HepG2 (cell line): ENCODE results near the gene C2orf49. TPM values are rescaled to one million over a fixed set of nuclear protein-coding genes. Genes with fewer than 3 reads are reported as not detected.

Experiments used
- FOXM1 ChIP-seq: sonication (generic); formaldehyde crosslinking; IDR thresholded peaks from 2 replicates; pipeline ENCODE4 v1.5.0; 2020; ENCODE audit warnings: missing genetic modification reagents
- GATAD1 ChIP-seq: IDR thresholded peaks from 2 replicates; pipeline ENCODE4 v1.6.1; 2016; ENCODE audit warnings: missing genetic modification reagents, missing compliant biosample characterization
- KLF15 ChIP-seq: sonication (generic); formaldehyde crosslinking; IDR thresholded peaks from 2 replicates; pipeline ENCODE4 v1.8.1; 2023; ENCODE audit warnings: borderline replicate concordance, mild to moderate bottlenecking, inconsistent platforms, missing genetic modification reagents, mixed read lengths
- MAFK ChIP-seq, 2 experiments: IDR thresholded peaks in 1 of 2; conservative IDR thresholded peaks in 1 of 2; 2 replicates each; pipeline ENCODE4 v1.6.1; 2011; ENCODE audit warnings: improper control_type of control experiment in 2 of 2, low read length in 2 of 2
- NBN ChIP-seq: fragments of 450-650 bp; conservative IDR thresholded peaks from 2 replicates; pipeline ENCODE4 v1.6.1; 2017
- RBM39 ChIP-seq: fragments of 200-400 bp; formaldehyde crosslinking; IDR thresholded peaks from one replicate; pipeline ENCODE4 v1.6.1; 2018; ENCODE audit warnings: antibody characterized with exemption, mild to moderate bottlenecking, low read depth, low read length; ENCODE audit not compliant: poor library complexity, severe bottlenecking
- TOPORS ChIP-seq: sonication (generic); formaldehyde crosslinking; IDR thresholded peaks from 2 replicates; pipeline ENCODE4 v1.8.0; 2023; ENCODE audit warnings: mild to moderate bottlenecking, missing genetic modification reagents
- ZBTB38 ChIP-seq: sonication (generic); formaldehyde crosslinking; IDR thresholded peaks from 2 replicates; pipeline ENCODE4 v1.5.1; 2020; ENCODE audit warnings: mild to moderate bottlenecking, missing genetic modification reagents
- ZBTB8A ChIP-seq: sonication (generic); formaldehyde crosslinking; IDR thresholded peaks from 2 replicates; pipeline ENCODE4 v1.4.0; 2020; ENCODE audit warnings: mild to moderate bottlenecking, low read depth, missing genetic modification reagents, borderline replicate concordance
- ZNF12 ChIP-seq: sonication (generic); formaldehyde crosslinking; IDR thresholded peaks from 2 replicates; pipeline ENCODE4 v1.5.0; 2020; ENCODE audit warnings: missing genetic modification reagents
- ZNF136 ChIP-seq: sonication (generic); formaldehyde crosslinking; IDR thresholded peaks from 2 replicates; pipeline ENCODE4 v1.8.1; 2022; ENCODE audit warnings: low read depth, mild to moderate bottlenecking, moderate library complexity, missing genetic modification reagents
- ZNF547 ChIP-seq: sonication (generic); formaldehyde crosslinking; IDR thresholded peaks from 2 replicates; pipeline ENCODE4 v1.5.1; 2020; ENCODE audit warnings: mild to moderate bottlenecking, missing genetic modification reagents
- ZNF563 ChIP-seq: sonication (generic); formaldehyde crosslinking; IDR thresholded peaks from 2 replicates; pipeline ENCODE4 v1.8.0; 2022; ENCODE audit warnings: mild to moderate bottlenecking, moderate library complexity, missing genetic modification reagents
- ZNF703 ChIP-seq: sonication (generic); formaldehyde crosslinking; IDR thresholded peaks from 2 replicates; pipeline ENCODE4 v1.5.1; 2020; ENCODE audit warnings: missing genetic modification reagents, mild to moderate bottlenecking, moderate library complexity, borderline replicate concordance
- ZNF772 ChIP-seq: sonication (generic); formaldehyde crosslinking; IDR thresholded peaks from 2 replicates; pipeline ENCODE4 v1.5.0; 2020; ENCODE audit warnings: mild to moderate bottlenecking, missing genetic modification reagents
- ZSCAN21 ChIP-seq: sonication (generic); formaldehyde crosslinking; IDR thresholded peaks from 2 replicates; pipeline ENCODE4 v1.8.0; 2022; ENCODE audit warnings: mild to moderate bottlenecking, missing genetic modification reagents, moderate library complexity, borderline replicate concordance
- ZSCAN31 ChIP-seq: sonication (generic); formaldehyde crosslinking; IDR thresholded peaks from 2 replicates; pipeline ENCODE4 v1.5.0; 2020; ENCODE audit warnings: low read depth, mild to moderate bottlenecking, missing genetic modification reagents
- polyA plus RNA-seq, 8 experiments: library from polyadenylated mRNA; depleted of rRNA in 3 of 8; stranded (reverse) in 7 of 8; unstranded in 1 of 8; fragments of >200 nt; fragmentation: Illumina TruSeq in 4 of 8; extraction: Trizol in 4 of 8; gene quantifications; 2 replicates each; pipeline versions ENCODE4 v1.2.1 to v1.2.3, GENCODE V29; 2011 to 2016; ENCODE audit warnings: low read depth in 4 of 8, missing spikeins in 1 of 8, mixed read lengths in 1 of 8; ENCODE audit not compliant: insufficient read depth in 1 of 8
- total RNA-seq, 5 experiments: library from RNA; depleted of rRNA; stranded (reverse); fragments of >200 nt; fragmentation: Illumina TruSeq; extraction: Trizol; gene quantifications; 2 replicates each; pipeline ENCODE4 v1.2.3, GENCODE V29; 2016; ENCODE audit warnings: low read depth in 1 of 5
- TF ChIP-seq, protein P1 (sequence below): sonication (generic); formaldehyde crosslinking; IDR thresholded peaks from 2 replicates; pipeline ENCODE4 v1.4.0; 2020; ENCODE audit warnings: missing genetic modification reagents
- TF ChIP-seq, protein P2 (sequence below): sonication (generic); formaldehyde crosslinking; IDR thresholded peaks from 2 replicates; pipeline ENCODE4; 2020; ENCODE audit warnings: missing genetic modification reagents, mild to moderate bottlenecking, borderline replicate concordance
- TF ChIP-seq, protein P3 (sequence below): conservative IDR thresholded peaks from 2 replicates; pipeline ENCODE4 v1.6.1; 2018; ENCODE audit warnings: missing genetic modification reagents
- TF ChIP-seq, protein P4 (sequence below): sonication (generic); formaldehyde crosslinking; IDR thresholded peaks from 2 replicates; pipeline ENCODE4 v1.8.0; 2022; ENCODE audit warnings: missing genetic modification reagents, mild to moderate bottlenecking, borderline replicate concordance

Gene C2orf49
- total and polyA plus RNA-seq, 2 of the 13 experiments (the other 11 are each of a cell fraction or from before 2014, with no cell fraction given), result 24.7 to 28.8 TPM

DNA sequence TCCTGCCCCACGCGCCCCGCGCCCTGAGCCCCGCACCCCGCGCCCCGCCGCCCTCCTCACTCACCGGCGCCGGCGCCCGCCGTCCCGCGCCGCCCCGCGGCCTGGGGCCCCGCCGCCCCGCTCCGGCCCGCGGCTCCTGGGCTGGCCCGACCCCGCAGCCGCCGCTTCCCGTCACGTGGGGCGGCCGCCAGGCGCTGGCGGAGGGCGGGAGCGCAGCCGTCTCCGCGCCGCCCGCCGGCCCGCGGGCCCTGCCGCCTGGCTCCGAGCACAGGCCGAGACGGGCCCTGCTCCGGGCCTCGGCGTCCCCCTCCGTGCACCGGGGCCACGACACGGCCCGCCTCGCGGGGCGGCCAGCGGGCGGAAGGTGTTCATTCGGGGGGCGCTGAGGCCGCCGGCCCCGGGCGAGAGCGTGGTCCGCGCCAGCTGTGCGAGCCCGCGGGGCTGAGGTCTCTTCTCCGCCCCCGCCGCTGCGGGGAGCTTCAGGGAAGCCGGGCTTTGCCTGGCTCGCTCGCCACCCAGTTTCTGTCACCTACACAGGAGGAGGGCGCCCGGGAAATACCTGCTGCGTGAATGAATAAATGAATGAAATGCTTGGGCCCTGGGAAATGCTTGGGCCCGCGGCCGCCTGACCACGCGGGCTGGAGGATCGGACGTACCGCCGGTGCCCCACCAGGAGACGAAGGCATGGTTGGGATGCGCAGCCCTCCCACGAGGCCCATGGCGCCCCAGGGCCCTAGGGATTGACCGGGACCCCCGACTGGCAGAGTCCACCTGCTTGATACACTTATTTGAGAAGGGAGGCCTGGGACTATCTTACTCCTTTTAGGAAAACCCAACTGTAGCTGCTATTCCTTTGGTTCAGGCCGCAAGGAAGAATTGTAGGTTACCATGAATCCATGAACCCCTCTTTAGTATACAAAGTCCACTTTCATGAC lies 7.5 kb upstream of the C2orf49 start, which contains the start of gene TGFBRAP1 (continued):
- TF ChIP-seq NBN (no peak), ZNF703 (CRISPR knock-in tag) (peak; percentile 49; the same call in 1 of the 2 replicates), MAFK (conservative IDR thresholded peaks at IDR 0.05 in 1 of 2, IDR thresholded peaks at IDR 0.05 in 1 of 2; ENCODE audit: low read length in 2 of 2) (no peak), ZBTB8A (CRISPR knock-in tag) (peak; percentile 75; the same call in 1 of the 2 replicates), FOXM1 (CRISPR knock-in tag) (no peak), KLF15 (CRISPR knock-in tag) (peak; percentile 88; the same call in 1 of the 2 replicates), ZSCAN31 (CRISPR knock-in tag) (0 out of 2 replicates have a peak, but pooled peaks have one; percentile 22), ZBTB38 (CRISPR knock-in tag) (peak; percentile 46; the same call in 1 of the 2 replicates), ZNF12 (CRISPR knock-in tag) (no peak), ZNF547 (CRISPR knock-in tag) (peak; percentile 85), ZSCAN21 (CRISPR knock-in tag) (peak; percentile 48), GATAD1 (peak; percentile 43; the same call in 1 of the 2 replicates), ZNF563 (CRISPR knock-in tag) (peak; percentile 94), RBM39 (peak; percentile 89), TOPORS (CRISPR knock-in tag) (peak; percentile 61; the same call in 1 of the 2 replicates), ZNF136 (CRISPR knock-in tag) (no peak), ZNF772 (peak; percentile 29; the same call in 1 of the 2 replicates)
- TF ChIP-seq, protein P1, sequence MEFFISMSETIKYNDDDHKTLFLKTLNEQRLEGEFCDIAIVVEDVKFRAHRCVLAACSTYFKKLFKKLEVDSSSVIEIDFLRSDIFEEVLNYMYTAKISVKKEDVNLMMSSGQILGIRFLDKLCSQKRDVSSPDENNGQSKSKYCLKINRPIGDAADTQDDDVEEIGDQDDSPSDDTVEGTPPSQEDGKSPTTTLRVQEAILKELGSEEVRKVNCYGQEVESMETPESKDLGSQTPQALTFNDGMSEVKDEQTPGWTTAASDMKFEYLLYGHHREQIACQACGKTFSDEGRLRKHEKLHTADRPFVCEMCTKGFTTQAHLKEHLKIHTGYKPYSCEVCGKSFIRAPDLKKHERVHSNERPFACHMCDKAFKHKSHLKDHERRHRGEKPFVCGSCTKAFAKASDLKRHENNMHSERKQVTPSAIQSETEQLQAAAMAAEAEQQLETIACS (CRISPR knock-in tag), result peak; percentile 49; the same call in 1 of the 2 replicates
- TF ChIP-seq, protein P2, sequence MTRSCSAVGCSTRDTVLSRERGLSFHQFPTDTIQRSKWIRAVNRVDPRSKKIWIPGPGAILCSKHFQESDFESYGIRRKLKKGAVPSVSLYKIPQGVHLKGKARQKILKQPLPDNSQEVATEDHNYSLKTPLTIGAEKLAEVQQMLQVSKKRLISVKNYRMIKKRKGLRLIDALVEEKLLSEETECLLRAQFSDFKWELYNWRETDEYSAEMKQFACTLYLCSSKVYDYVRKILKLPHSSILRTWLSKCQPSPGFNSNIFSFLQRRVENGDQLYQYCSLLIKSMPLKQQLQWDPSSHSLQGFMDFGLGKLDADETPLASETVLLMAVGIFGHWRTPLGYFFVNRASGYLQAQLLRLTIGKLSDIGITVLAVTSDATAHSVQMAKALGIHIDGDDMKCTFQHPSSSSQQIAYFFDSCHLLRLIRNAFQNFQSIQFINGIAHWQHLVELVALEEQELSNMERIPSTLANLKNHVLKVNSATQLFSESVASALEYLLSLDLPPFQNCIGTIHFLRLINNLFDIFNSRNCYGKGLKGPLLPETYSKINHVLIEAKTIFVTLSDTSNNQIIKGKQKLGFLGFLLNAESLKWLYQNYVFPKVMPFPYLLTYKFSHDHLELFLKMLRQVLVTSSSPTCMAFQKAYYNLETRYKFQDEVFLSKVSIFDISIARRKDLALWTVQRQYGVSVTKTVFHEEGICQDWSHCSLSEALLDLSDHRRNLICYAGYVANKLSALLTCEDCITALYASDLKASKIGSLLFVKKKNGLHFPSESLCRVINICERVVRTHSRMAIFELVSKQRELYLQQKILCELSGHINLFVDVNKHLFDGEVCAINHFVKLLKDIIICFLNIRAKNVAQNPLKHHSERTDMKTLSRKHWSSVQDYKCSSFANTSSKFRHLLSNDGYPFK (CRISPR knock-in tag), result peak; percentile 36; the same call in 1 of the 2 replicates
- TF ChIP-seq, protein P3, sequence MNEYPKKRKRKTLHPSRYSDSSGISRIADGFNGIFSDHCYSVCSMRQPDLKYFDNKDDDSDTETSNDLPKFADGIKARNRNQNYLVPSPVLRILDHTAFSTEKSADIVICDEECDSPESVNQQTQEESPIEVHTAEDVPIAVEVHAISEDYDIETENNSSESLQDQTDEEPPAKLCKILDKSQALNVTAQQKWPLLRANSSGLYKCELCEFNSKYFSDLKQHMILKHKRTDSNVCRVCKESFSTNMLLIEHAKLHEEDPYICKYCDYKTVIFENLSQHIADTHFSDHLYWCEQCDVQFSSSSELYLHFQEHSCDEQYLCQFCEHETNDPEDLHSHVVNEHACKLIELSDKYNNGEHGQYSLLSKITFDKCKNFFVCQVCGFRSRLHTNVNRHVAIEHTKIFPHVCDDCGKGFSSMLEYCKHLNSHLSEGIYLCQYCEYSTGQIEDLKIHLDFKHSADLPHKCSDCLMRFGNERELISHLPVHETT (CRISPR knock-in tag), result 0 out of 2 replicates have a peak, but pooled peaks have one; percentile 21
- TF ChIP-seq, protein P4, sequence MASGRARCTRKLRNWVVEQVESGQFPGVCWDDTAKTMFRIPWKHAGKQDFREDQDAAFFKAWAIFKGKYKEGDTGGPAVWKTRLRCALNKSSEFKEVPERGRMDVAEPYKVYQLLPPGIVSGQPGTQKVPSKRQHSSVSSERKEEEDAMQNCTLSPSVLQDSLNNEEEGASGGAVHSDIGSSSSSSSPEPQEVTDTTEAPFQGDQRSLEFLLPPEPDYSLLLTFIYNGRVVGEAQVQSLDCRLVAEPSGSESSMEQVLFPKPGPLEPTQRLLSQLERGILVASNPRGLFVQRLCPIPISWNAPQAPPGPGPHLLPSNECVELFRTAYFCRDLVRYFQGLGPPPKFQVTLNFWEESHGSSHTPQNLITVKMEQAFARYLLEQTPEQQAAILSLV (CRISPR knock-in tag), result peak; percentile 73; the same call in 1 of the 2 replicates
